HPDE6-E6E7 (cell line): Measurements from ENCODE around the gene SMARCD2.
"Not testable (repeated sequence)": the region's sequence is repeated elsewhere in the genome, so short reads cannot be mapped to it uniquely, and the experiment has no call there.

Experiments used
- DNase-seq: peaks from one replicate; pipeline ENCODE4 v3.0.0; 2011; ENCODE audit warnings: missing footprints; ENCODE audit errors: extremely low spot score

SMARCD2 gene

GRCh38 chr17:63850401-63850800, 7.9 kb upstream of the SMARCD2 start:
- no peak for DNase-seq

GRCh38 chr17:63848834-63849689, 6.6 kb upstream of the SMARCD2 start:
- peak; percentile 96 for DNase-seq

GRCh38 chr17:63847525-63848249, 5.2 kb upstream of the SMARCD2 start:
- no peak for DNase-seq

- no peak for DNase-seq
Observed at GRCh38 chr17:63845509-63845908, 3.0 kb upstream of the SMARCD2 start.

- DNase-seq = no peak
Observed at GRCh38 chr17:63843910-63844677, 1.6 kb upstream of the SMARCD2 start.

- DNase-seq = not testable (repeated sequence)
Observed at GRCh38 chr17:63843387-63843888, 953 bp upstream of the SMARCD2 start.

GRCh38 chr17:63842173-63842539, 329 bp downstream of the SMARCD2 start:
- DNase-seq = no peak

- no peak for DNase-seq
Observed at GRCh38 chr17:63841350-63842172, 924 bp downstream of the SMARCD2 start.

- DNase-seq = no peak
Observed at GRCh38 chr17:63840591-63841349, 1.7 kb downstream of the SMARCD2 start.

- peak; percentile 47 for DNase-seq
Observed at GRCh38 chr17:63838631-63839171, 3.8 kb downstream of the SMARCD2 start.

GRCh38 chr17:63837962-63838600, 4.4 kb downstream of the SMARCD2 start:
- no peak for DNase-seq

GRCh38 chr17:63837480-63837879, 5.0 kb downstream of the SMARCD2 start:
- DNase-seq = no peak

- no peak for DNase-seq
Observed at GRCh38 chr17:63836811-63837210, 5.7 kb downstream of the SMARCD2 start.

GRCh38 chr17:63835167-63835720, 7.2 kb downstream of the SMARCD2 start:
- DNase-seq = no peak

GRCh38 chr17:63834431-63835166, 7.9 kb downstream of the SMARCD2 start:
- DNase-seq = peak; percentile 63

GRCh38 chr17:63833741-63834373, 8.6 kb downstream of the SMARCD2 start:
- no peak for DNase-seq

- no peak for DNase-seq
Observed at GRCh38 chr17:63833026-63833740, 9.3 kb downstream of the SMARCD2 start.
